DOHH2 (cell line): ENCODE data around the gene AGBL4.

ENCODE experiments used
- H3F3A ChIP-seq: fragments of 200-600 bp; sonication (generic), shearing (Covaris generic); 2 replicates; pipeline ENCODE4 v1.6.0; 2016; ENCODE audit warnings: antibody characterized with exemption, mild to moderate bottlenecking; ENCODE audit not compliant: control insufficient read depth, insufficient read depth
- H3K27ac ChIP-seq: fragments of 200-600 bp; sonication (generic); 2 replicates; pipeline ENCODE4 v1.5.1; 2014; ENCODE audit warnings: low read depth, mild to moderate bottlenecking, low read length, moderate library complexity
- H3K27me3 ChIP-seq: fragments of 200-600 bp; sonication (generic); 2 replicates; pipeline ENCODE4 v1.6.1; 2014; ENCODE audit warnings: mild to moderate bottlenecking, low read length, mixed read lengths; ENCODE audit not compliant: control insufficient read depth
- H3K36me3 ChIP-seq: fragments of 200-600 bp; sonication (generic); 2 replicates; pipeline ENCODE4 v1.6.1; 2014; ENCODE audit warnings: mild to moderate bottlenecking, low read length, moderate library complexity, mixed read lengths; ENCODE audit not compliant: control insufficient read depth
- H3K4me1 ChIP-seq: fragments of 200-600 bp; sonication (generic); 2 replicates; pipeline ENCODE4 v1.6.1; 2014; ENCODE audit warnings: mild to moderate bottlenecking, low read length, mixed read lengths; ENCODE audit not compliant: control insufficient read depth
- H3K4me2 ChIP-seq: fragments of 200-600 bp; sonication (generic); 2 replicates; pipeline ENCODE4 v1.6.0; 2014; ENCODE audit warnings: mild to moderate bottlenecking, low read length, moderate library complexity
- H3K4me3 ChIP-seq: fragments of 200-600 bp; sonication (generic); 2 replicates; pipeline ENCODE4 v1.5.1; 2014; ENCODE audit warnings: mild to moderate bottlenecking, low read length, mixed read lengths
- H3K79me2 ChIP-seq: fragments of 200-600 bp; sonication (generic); 2 replicates; pipeline ENCODE4 v1.6.1; 2014; ENCODE audit warnings: mild to moderate bottlenecking, low read length, mixed read lengths; ENCODE audit not compliant: control insufficient read depth
- H3K9me2 ChIP-seq: fragments of 200-600 bp; sonication (generic); replicated peaks from 2 replicates; pipeline ENCODE4 v1.6.1; 2014; ENCODE audit warnings: mild to moderate bottlenecking, low read length, mixed read lengths; ENCODE audit not compliant: control insufficient read depth
- H3K9me3 ChIP-seq: fragments of 200-600 bp; sonication (generic); 2 replicates; pipeline ENCODE4 v1.6.1; 2014; ENCODE audit warnings: antibody characterized with exemption, low read length, mixed read lengths; ENCODE audit not compliant: control insufficient read depth, insufficient read depth
- H4K20me1 ChIP-seq: fragments of 200-600 bp; sonication (generic); 2 replicates; pipeline ENCODE4 v1.6.0; 2014; ENCODE audit warnings: low read depth, mild to moderate bottlenecking, antibody characterized with exemption, low read length, moderate library complexity; ENCODE audit not compliant: control insufficient read depth, insufficient read depth
- CTCF ChIP-seq: fragments of 200-600 bp; sonication (generic); IDR thresholded peaks from one replicate; pipeline ENCODE4 v1.5.1; 2014; ENCODE audit warnings: antibody characterized with exemption, mild to moderate bottlenecking, low read depth, low read length; ENCODE audit not compliant: poor library complexity, severe bottlenecking
- EZH2phosphoT487 ChIP-seq: fragments of 200-600 bp; sonication (generic); IDR thresholded peaks from 2 replicates; pipeline ENCODE4 v1.6.1; 2017; ENCODE audit warnings: borderline replicate concordance, mild to moderate bottlenecking, antibody characterized with exemption, low read length, moderate library complexity, mixed read lengths

The AGBL4 gene

GRCh38 chr1:48978413-48978812 lies 1045.3 kb downstream of the AGBL4 start:
- Histone ChIP-seq H3K4me3 (no peak overlapping the region), H3K4me2 (no peak overlapping the region), H3K9me2 (no peaks in the 10 kb centered on the region), H3K27ac (no peak overlapping the region), H3K9me3 (no peaks in the 10 kb centered on the region), H3F3A (no peaks in the 10 kb centered on the region), H3K36me3 (no peaks in the 10 kb centered on the region), H3K4me1 (no peaks in the 10 kb centered on the region), H3K79me2 (no peaks in the 10 kb centered on the region), H4K20me1 (no peaks in the 10 kb centered on the region), H3K27me3 (no peaks in the 10 kb centered on the region; the same call in 1 of the 2 replicates)
- TF ChIP-seq CTCF, result no peak
- no peak for TF ChIP-seq EZH2phosphoT487

- Histone ChIP-seq H3K36me3 (no peaks in the 10 kb centered on the region), H3K4me2 (no peak overlapping the region)
Measured at GRCh38 chr1:48977273-48977672, 1046.5 kb downstream of the AGBL4 start.

GRCh38 chr1:48969971-48970370 lies 1053.8 kb downstream of the AGBL4 start:
- Histone ChIP-seq H3K36me3 (no peaks in the 10 kb centered on the region), H3F3A (no peaks in the 10 kb centered on the region), H3K4me1 (no peaks in the 10 kb centered on the region), H3K4me3 (no peak overlapping the region), H3K79me2 (no peaks in the 10 kb centered on the region), H4K20me1 (no peaks in the 10 kb centered on the region), H3K9me2 (no peaks in the 10 kb centered on the region), H3K27me3 (no peaks in the 10 kb centered on the region; the same call in 1 of the 2 replicates), H3K4me2 (no peak overlapping the region), H3K9me3 (no peaks in the 10 kb centered on the region), H3K27ac (no peak overlapping the region)
- TF ChIP-seq CTCF, result no peak
- no peak for TF ChIP-seq EZH2phosphoT487

More at GRCh38 chr1:48977273-48977672, 1046.5 kb downstream of the AGBL4 start:
- no peaks in the 10 kb centered on the region for H3K4me1 ChIP-seq
- H3K9me3 ChIP-seq, result no peaks in the 10 kb centered on the region
- no peaks in the 10 kb centered on the region for H3K9me2 ChIP-seq
- no peak overlapping the region for H3K4me3 ChIP-seq
- H3K79me2 ChIP-seq, result no peaks in the 10 kb centered on the region
- TF ChIP-seq CTCF (no peak), EZH2phosphoT487 (no peak)
- no peaks in the 10 kb centered on the region for H3F3A ChIP-seq
- no peaks in the 10 kb centered on the region; the same call in 1 of the 2 replicates for H3K27me3 ChIP-seq
- no peaks in the 10 kb centered on the region for H4K20me1 ChIP-seq
- no peak overlapping the region for H3K27ac ChIP-seq

- no peaks in the 10 kb centered on the region for H3K36me3 ChIP-seq
- no peaks in the 10 kb centered on the region for H3K9me2 ChIP-seq
- no peaks in the 10 kb centered on the region for H3F3A ChIP-seq
- H4K20me1 ChIP-seq, result no peaks in the 10 kb centered on the region
- no peaks in the 10 kb centered on the region for H3K4me1 ChIP-seq
- no peak for TF ChIP-seq EZH2phosphoT487
- TF ChIP-seq CTCF, result no peak
- no peak overlapping the region for H3K4me3 ChIP-seq
- H3K4me2 ChIP-seq, result no peak overlapping the region
- no peak overlapping the region for H3K27ac ChIP-seq
- no peaks in the 10 kb centered on the region for H3K79me2 ChIP-seq
- H3K27me3 ChIP-seq, result no peaks in the 10 kb centered on the region
- H3K9me3 ChIP-seq, result no peaks in the 10 kb centered on the region
Measured at GRCh38 chr1:48967318-48967717, 1056.4 kb downstream of the AGBL4 start.
